Activated CD4-positive, CD25-positive, alpha-beta regulatory T cell treated with anti-CD3 and anti-CD28 coated beads, Interleukin-2, amount 50 U/mL, for 72 hours (primary cell): ENCODE data around the gene AQP6.

Source experiments
- DNase-seq: peaks from one replicate; pipeline ENCODE4 v3.0.0; 2021

AQP6 gene

GRCh38 chr12:49957570-49957967 is 15.2 kb upstream of the AQP6 start:
- no peak for DNase-seq

GRCh38 chr12:49959685-49960473 is 12.9 kb upstream of the AQP6 start:
- no peak for DNase-seq

GRCh38 chr12:49960474-49961110 is 12.2 kb upstream of the AQP6 start:
- no peak for DNase-seq

- no peak for DNase-seq
These were observed 11.4 kb upstream of the AQP6 start, which contains the start of gene AQP5 for GRCh38 chr12:49961111-49961922. AQP5 (plus strand) TSS chr12:49961872; CDS start chr12:49962018, 146 bp downstream.

GRCh38 chr12:49961993-49962764 is 10.6 kb upstream of the AQP6 start:
- no peak for DNase-seq

- no peak for DNase-seq
These were observed 9.6 kb upstream of the AQP6 start for GRCh38 chr12:49962861-49963765.

- DNase-seq: no peak
These were observed 8.6 kb upstream of the AQP6 start for GRCh38 chr12:49963976-49964815.

- DNase-seq: no peak
These were observed 7.7 kb upstream of the AQP6 start for GRCh38 chr12:49964849-49965624.

GRCh38 chr12:49965836-49966235 is 6.9 kb upstream of the AQP6 start:
- DNase-seq: no peak

- DNase-seq: no peak
These were observed 6.2 kb upstream of the AQP6 start for GRCh38 chr12:49966511-49967041.

- DNase-seq: peak; percentile 96
These were observed 5.5 kb upstream of the AQP6 start for GRCh38 chr12:49967042-49967776.

GRCh38 chr12:49967777-49968250 is 4.9 kb upstream of the AQP6 start:
- DNase-seq: peak; percentile 25

GRCh38 chr12:49968471-49968870 is 4.3 kb upstream of the AQP6 start:
- DNase-seq: peak; percentile 25

- DNase-seq: no peak
These were observed 3.7 kb upstream of the AQP6 start for GRCh38 chr12:49969027-49969426.

GRCh38 chr12:49969651-49970429 is 2.9 kb upstream of the AQP6 start:
- DNase-seq: peak; percentile 17

- no peak for DNase-seq
These were observed 2.1 kb upstream of the AQP6 start for GRCh38 chr12:49970658-49971057.

GRCh38 chr12:49971141-49971540 is 1.6 kb upstream of the AQP6 start:
- no peak for DNase-seq

GRCh38 chr12:49972129-49972528 is 618 bp upstream of the AQP6 start:
- no peak for DNase-seq
